ENCODE data around the gene GH1.
"Not testable (repeated sequence)": the region's sequence is repeated elsewhere in the genome, so short reads cannot be mapped to it uniquely, and the experiment has no call there.

The GH1 gene

GRCh38 chr17:63918789-63919305 lies at the start of gene GH1:
GH1 (minus strand) TSS chr17:63918839; CDS start chr17:63918776, 63 bp downstream.
- not testable (repeated sequence) for H3K4me1 ChIP-seq (ENCODE audit: insufficient read depth, low read length); H3K27me3 ChIP-seq (ENCODE audit: control insufficient read depth in 1 of 2, insufficient read depth in 2 of 2, low read length in 2 of 2); H3K4me3 ChIP-seq (ENCODE audit: low read depth in 1 of 2, low read length in 2 of 2); H3K9ac ChIP-seq (ENCODE audit: low read length); H3K27ac ChIP-seq (ENCODE audit: low read depth, low read length); H3K9me3 ChIP-seq (ENCODE audit: low read length); H3K36me3 ChIP-seq (ENCODE audit: insufficient read depth, low read length)

GRCh38 chr17:63967953-63968352 lies 49.3 kb upstream of the GH1 start:
- Histone ChIP-seq H3K36me3 (ENCODE audit: insufficient read depth, low read length) (no peaks in the 10 kb centered on the region), H3K27me3 (ENCODE audit: control insufficient read depth in 1 of 2, insufficient read depth in 2 of 2, low read length in 2 of 2) (no peaks in the 10 kb centered on the region), H3K4me3 (ENCODE audit: low read depth in 1 of 2, low read length in 2 of 2) (no peak overlapping the region)

DNA sequence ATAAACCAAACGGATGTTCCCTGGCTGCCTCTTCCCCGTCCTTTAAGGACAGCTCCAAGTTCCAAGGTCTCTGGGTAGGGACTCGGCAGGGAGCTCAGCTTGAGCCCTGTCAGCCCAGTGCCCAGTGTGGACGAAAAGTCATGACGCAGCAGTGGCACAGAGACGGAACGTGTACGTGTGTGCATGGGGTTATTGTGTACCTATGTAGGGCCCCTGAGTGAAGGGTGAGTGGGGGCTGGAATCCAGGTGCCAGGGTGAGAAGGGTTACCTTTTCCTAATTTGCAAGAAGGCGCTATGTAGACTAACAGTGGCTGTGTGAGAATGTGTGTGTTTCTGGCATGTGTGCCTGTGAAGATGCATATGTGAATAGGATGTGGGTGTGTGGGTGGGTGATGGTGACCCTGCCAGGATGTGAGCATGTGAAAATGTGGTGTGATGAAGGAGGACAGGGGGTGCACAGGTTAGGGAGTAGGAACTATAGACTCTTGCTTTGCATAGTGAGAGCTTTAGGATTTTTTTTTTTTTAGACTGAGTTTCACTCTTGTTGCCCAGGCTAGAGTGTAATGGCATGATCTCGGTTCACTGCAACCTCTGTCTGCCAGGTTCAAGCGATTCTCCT lies 48.1 kb upstream of the GH1 start:
- Histone ChIP-seq H3K27ac (ENCODE audit: low read depth, low read length) (no peak overlapping the region), H3K36me3 (ENCODE audit: insufficient read depth, low read length) (no peaks in the 10 kb centered on the region), H3K9me3 (ENCODE audit: low read length) (no peaks in the 10 kb centered on the region), H3K27me3 (ENCODE audit: control insufficient read depth in 1 of 2, insufficient read depth in 2 of 2, low read length in 2 of 2) (no peaks in the 10 kb centered on the region), H3K4me3 (ENCODE audit: low read depth in 1 of 2, low read length in 2 of 2) (no peak overlapping the region), H3K9ac (ENCODE audit: low read length) (no peak overlapping the region), H3K4me1 (ENCODE audit: insufficient read depth, low read length) (no peaks in the 10 kb centered on the region)

More at GRCh38 chr17:63967953-63968352, 49.3 kb upstream of the GH1 start:
- H3K4me1 ChIP-seq (ENCODE audit: insufficient read depth, low read length), result no peaks in the 10 kb centered on the region
- H3K9ac ChIP-seq (ENCODE audit: low read length), result no peak overlapping the region
- H3K9me3 ChIP-seq (ENCODE audit: low read length), result no peaks in the 10 kb centered on the region
- no peak overlapping the region for H3K27ac ChIP-seq (ENCODE audit: low read depth, low read length)

- Histone ChIP-seq H3K27me3 (ENCODE audit: control insufficient read depth in 1 of 2, insufficient read depth in 2 of 2, low read length in 2 of 2) (no peaks in the 10 kb centered on the region), H3K4me3 (ENCODE audit: low read depth in 1 of 2, low read length in 2 of 2) (no peak overlapping the region), H3K9me3 (ENCODE audit: low read length) (no peaks in the 10 kb centered on the region), H3K4me1 (ENCODE audit: insufficient read depth, low read length) (no peaks in the 10 kb centered on the region), H3K9ac (ENCODE audit: low read length) (no peak overlapping the region), H3K36me3 (ENCODE audit: insufficient read depth, low read length) (no peaks in the 10 kb centered on the region), H3K27ac (ENCODE audit: low read depth, low read length) (no peak overlapping the region)
Observed at GRCh38 chr17:63963123-63963522, 44.5 kb upstream of the GH1 start.

DNA sequence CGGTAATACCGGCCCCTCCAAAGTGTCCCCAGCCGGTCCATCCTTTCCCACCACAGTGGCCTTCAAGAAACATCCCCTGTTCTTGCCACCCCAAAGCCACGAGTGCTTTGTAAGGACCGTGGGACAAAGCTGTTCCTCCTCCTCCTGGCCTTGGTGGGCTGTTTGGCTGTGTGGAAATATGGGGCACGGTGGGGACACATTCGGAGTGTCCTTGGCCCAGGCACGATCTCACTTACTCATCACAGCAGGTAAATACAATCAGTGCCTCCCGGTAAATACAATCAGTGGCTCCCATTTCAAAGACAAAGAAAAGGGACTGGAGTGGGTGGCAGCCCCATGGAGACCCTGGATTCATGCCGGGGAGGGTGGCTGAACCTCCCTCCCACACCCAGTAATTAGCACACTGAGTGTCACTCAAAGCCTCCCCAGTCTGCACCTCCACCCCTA lies 43.7 kb upstream of the GH1 start:
- no peaks in the 10 kb centered on the region for H3K27me3 ChIP-seq (ENCODE audit: control insufficient read depth in 1 of 2, insufficient read depth in 2 of 2, low read length in 2 of 2)
- no peaks in the 10 kb centered on the region for H3K36me3 ChIP-seq (ENCODE audit: insufficient read depth, low read length)
- H3K27ac ChIP-seq (ENCODE audit: low read depth, low read length), result no peak overlapping the region
- H3K9ac ChIP-seq (ENCODE audit: low read length), result no peak overlapping the region
- H3K4me1 ChIP-seq (ENCODE audit: insufficient read depth, low read length), result no peaks in the 10 kb centered on the region
- H3K9me3 ChIP-seq (ENCODE audit: low read length), result no peaks in the 10 kb centered on the region
- H3K4me3 ChIP-seq (ENCODE audit: low read depth in 1 of 2, low read length in 2 of 2), result no peak overlapping the region

GRCh38 chr17:63961355-63962212 lies 42.9 kb upstream of the GH1 start:
- H3K27ac ChIP-seq (ENCODE audit: low read depth, low read length), result no peak overlapping the region
- peak overlapping the region in 1 of 2 donors; percentile 27 for H3K4me3 ChIP-seq (ENCODE audit: low read depth in 1 of 2, low read length in 2 of 2)
- no peaks in the 10 kb centered on the region for H3K9me3 ChIP-seq (ENCODE audit: low read length)
- H3K4me1 ChIP-seq (ENCODE audit: insufficient read depth, low read length), result no peaks in the 10 kb centered on the region
- no peaks in the 10 kb centered on the region for H3K36me3 ChIP-seq (ENCODE audit: insufficient read depth, low read length)
- H3K9ac ChIP-seq (ENCODE audit: low read length), result no peak overlapping the region
- no peaks in the 10 kb centered on the region for H3K27me3 ChIP-seq (ENCODE audit: control insufficient read depth in 1 of 2, insufficient read depth in 2 of 2, low read length in 2 of 2)

- Histone ChIP-seq H3K27ac (ENCODE audit: low read depth, low read length) (no peak overlapping the region), H3K4me3 (ENCODE audit: low read depth in 1 of 2, low read length in 2 of 2) (no peak overlapping the region), H3K4me1 (ENCODE audit: insufficient read depth, low read length) (no peaks in the 10 kb centered on the region), H3K9me3 (ENCODE audit: low read length) (no peaks in the 10 kb centered on the region), H3K36me3 (ENCODE audit: insufficient read depth, low read length) (no peaks in the 10 kb centered on the region), H3K27me3 (ENCODE audit: control insufficient read depth in 1 of 2, insufficient read depth in 2 of 2, low read length in 2 of 2) (no peaks in the 10 kb centered on the region), H3K9ac (ENCODE audit: low read length) (no peak overlapping the region)
Observed at GRCh38 chr17:63960430-63960829, 41.8 kb upstream of the GH1 start.

- Histone ChIP-seq H3K27me3 (ENCODE audit: control insufficient read depth in 1 of 2, insufficient read depth in 2 of 2, low read length in 2 of 2) (no peaks in the 10 kb centered on the region), H3K4me1 (ENCODE audit: insufficient read depth, low read length) (no peaks in the 10 kb centered on the region), H3K36me3 (ENCODE audit: insufficient read depth, low read length) (no peaks in the 10 kb centered on the region), H3K27ac (ENCODE audit: low read depth, low read length) (no peak overlapping the region), H3K9me3 (ENCODE audit: low read length) (no peaks in the 10 kb centered on the region), H3K4me3 (ENCODE audit: low read depth in 1 of 2, low read length in 2 of 2) (no peak overlapping the region), H3K9ac (ENCODE audit: low read length) (no peak overlapping the region)
Observed at GRCh38 chr17:63960006-63960405, 41.4 kb upstream of the GH1 start.

DNA sequence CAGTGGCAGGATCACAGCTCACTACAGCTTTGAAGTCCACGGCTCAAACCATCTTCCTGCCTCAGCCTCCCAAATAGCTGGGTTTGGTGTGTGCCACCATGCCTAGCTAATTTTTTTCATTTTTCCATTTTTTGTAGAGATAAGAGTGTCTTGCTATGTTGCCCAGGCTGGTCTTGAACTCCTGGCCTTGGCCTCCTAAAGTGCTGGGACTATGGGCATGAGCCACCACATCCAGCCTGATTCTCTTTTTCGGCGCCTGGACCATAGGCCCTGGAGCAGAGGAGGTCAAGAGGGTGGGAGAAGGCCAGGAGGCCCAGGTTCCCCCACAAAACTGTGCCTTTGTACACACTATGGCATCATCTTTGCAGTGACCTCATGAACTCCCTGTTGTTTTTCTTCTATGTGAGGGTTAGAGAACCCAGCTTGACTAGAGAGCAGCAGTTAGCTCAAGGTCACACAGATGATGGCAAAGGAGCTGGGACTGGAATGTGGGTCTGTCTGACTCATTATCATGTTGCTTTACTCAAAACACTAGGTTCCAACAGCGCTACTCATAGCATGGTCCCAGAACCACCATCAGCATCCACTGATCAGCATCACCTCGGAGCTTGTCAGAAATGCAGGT lies 37.8 kb upstream of the GH1 start:
- Histone ChIP-seq H3K9me3 (ENCODE audit: low read length) (no peaks in the 10 kb centered on the region), H3K27me3 (ENCODE audit: control insufficient read depth in 1 of 2, insufficient read depth in 2 of 2, low read length in 2 of 2) (no peaks in the 10 kb centered on the region), H3K36me3 (ENCODE audit: insufficient read depth, low read length) (no peaks in the 10 kb centered on the region), H3K27ac (ENCODE audit: low read depth, low read length) (no peak overlapping the region), H3K9ac (ENCODE audit: low read length) (no peak overlapping the region), H3K4me1 (ENCODE audit: insufficient read depth, low read length) (no peaks in the 10 kb centered on the region), H3K4me3 (ENCODE audit: low read depth in 1 of 2, low read length in 2 of 2) (no peak overlapping the region)

DNA sequence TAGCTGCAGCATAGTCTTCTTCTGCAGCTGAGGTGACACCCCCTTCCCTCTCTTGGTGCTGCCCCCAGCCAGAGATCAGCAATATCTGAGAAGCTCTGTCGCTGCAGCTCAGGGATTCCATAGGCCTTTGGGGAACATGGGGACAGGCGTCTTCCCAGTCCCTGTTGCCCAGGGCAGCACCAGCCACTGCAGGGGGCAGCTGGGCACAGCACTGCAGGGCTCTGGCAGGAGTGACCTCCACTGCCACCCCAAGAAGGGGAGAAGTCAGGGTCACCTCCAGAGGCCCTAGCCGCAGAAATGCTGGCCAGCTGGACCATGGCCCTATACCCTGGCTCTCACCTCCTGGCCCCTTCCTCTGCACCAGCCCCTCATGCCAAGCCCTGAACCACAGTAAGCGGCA lies 37.2 kb upstream of the GH1 start:
- H3K4me1 ChIP-seq (ENCODE audit: insufficient read depth, low read length), result no peaks in the 10 kb centered on the region
- H3K27me3 ChIP-seq (ENCODE audit: control insufficient read depth in 1 of 2, insufficient read depth in 2 of 2, low read length in 2 of 2), result no peaks in the 10 kb centered on the region
- H3K4me3 ChIP-seq (ENCODE audit: low read depth in 1 of 2, low read length in 2 of 2), result no peak overlapping the region
- no peaks in the 10 kb centered on the region for H3K36me3 ChIP-seq (ENCODE audit: insufficient read depth, low read length)
- no peak overlapping the region for H3K27ac ChIP-seq (ENCODE audit: low read depth, low read length)
- H3K9me3 ChIP-seq (ENCODE audit: low read length), result no peaks in the 10 kb centered on the region
- H3K9ac ChIP-seq (ENCODE audit: low read length), result no peak overlapping the region

GRCh38 chr17:63955232-63955631 lies 36.6 kb upstream of the GH1 start:
- Histone ChIP-seq H3K4me1 (ENCODE audit: insufficient read depth, low read length) (no peaks in the 10 kb centered on the region), H3K9ac (ENCODE audit: low read length) (no peak overlapping the region), H3K4me3 (ENCODE audit: low read depth in 1 of 2, low read length in 2 of 2) (no peak overlapping the region), H3K36me3 (ENCODE audit: insufficient read depth, low read length) (no peaks in the 10 kb centered on the region), H3K27ac (ENCODE audit: low read depth, low read length) (no peak overlapping the region), H3K9me3 (ENCODE audit: low read length) (no peaks in the 10 kb centered on the region), H3K27me3 (ENCODE audit: control insufficient read depth in 1 of 2, insufficient read depth in 2 of 2, low read length in 2 of 2) (no peaks in the 10 kb centered on the region)

Measured in muscle layer of colon (tissue), 2 donors.